Osteoblast (primary cell): ENCODE measurements around the gene PTCD2. TPM values are rescaled to one million over a fixed set of nuclear protein-coding genes. Genes with fewer than 3 reads are reported as not detected.

Experiments
- DNase-seq: peaks from one replicate; pipeline ENCODE4 v3.0.0; 2011; ENCODE audit warnings: low spot score, mixed read lengths; ENCODE audit not compliant: insufficient read length; ENCODE audit errors: missing footprints
- H2AFZ ChIP-seq: 2 replicates; pipeline ENCODE4 v1.6.0; 2011; ENCODE audit warnings: mild to moderate bottlenecking, low read length
- H3K27ac ChIP-seq: 2 replicates; pipeline ENCODE4 v1.5.1; 2011; ENCODE audit warnings: mild to moderate bottlenecking, low read depth, low read length, moderate library complexity
- H3K27me3 ChIP-seq: 2 replicates; pipeline ENCODE4 v1.6.0; 2012; ENCODE audit warnings: mild to moderate bottlenecking, control low read depth, inconsistent platforms, low read length, moderate library complexity; ENCODE audit not compliant: insufficient read depth
- H3K36me3 ChIP-seq: 2 replicates; pipeline ENCODE4 v1.5.1; 2011; ENCODE audit warnings: mild to moderate bottlenecking, low read length, control low read depth, moderate library complexity; ENCODE audit not compliant: insufficient read depth
- H3K4me1 ChIP-seq: 2 replicates; pipeline ENCODE4 v1.5.1; 2011; ENCODE audit warnings: mild to moderate bottlenecking, low read length, control low read depth, moderate library complexity; ENCODE audit not compliant: insufficient read depth
- H3K4me2 ChIP-seq: 2 replicates; pipeline ENCODE4 v1.6.0; 2011; ENCODE audit warnings: mild to moderate bottlenecking, low read length; ENCODE audit not compliant: insufficient read depth
- H3K4me3 ChIP-seq: fragments of 200-600 bp; sonication (generic); 3 replicates; pipeline ENCODE4 v1.5.1; 2012; ENCODE audit warnings: mild to moderate bottlenecking, low read length, inconsistent platforms; ENCODE audit not compliant: insufficient read depth
- H3K79me2 ChIP-seq: 2 replicates; pipeline ENCODE4 v1.6.0; 2012; ENCODE audit warnings: mild to moderate bottlenecking, low read length, control low read depth, inconsistent platforms; ENCODE audit not compliant: insufficient read depth
- H3K9me3 ChIP-seq: 2 replicates; pipeline ENCODE4 v1.5.1; 2011; ENCODE audit warnings: low read depth, low read length, control low read depth
- H4K20me1 ChIP-seq: 2 replicates; pipeline ENCODE4 v1.6.0; 2012; ENCODE audit warnings: mild to moderate bottlenecking, low read length, control low read depth; ENCODE audit not compliant: insufficient read depth
- CTCF ChIP-seq: IDR thresholded peaks from 2 replicates; pipeline ENCODE4 v1.5.1; 2011; ENCODE audit warnings: mild to moderate bottlenecking, low read depth, low read length, moderate library complexity; ENCODE audit errors: extremely low read depth
- total RNA-seq: library from RNA; depleted of rRNA; stranded (reverse); fragments of >200 nt; gene quantifications from 2 replicates; pipeline ENCODE4 v1.2.3, GENCODE V29; 2012

PTCD2 gene
- total RNA-seq, 1 donor: 8.3 TPM

DNA sequence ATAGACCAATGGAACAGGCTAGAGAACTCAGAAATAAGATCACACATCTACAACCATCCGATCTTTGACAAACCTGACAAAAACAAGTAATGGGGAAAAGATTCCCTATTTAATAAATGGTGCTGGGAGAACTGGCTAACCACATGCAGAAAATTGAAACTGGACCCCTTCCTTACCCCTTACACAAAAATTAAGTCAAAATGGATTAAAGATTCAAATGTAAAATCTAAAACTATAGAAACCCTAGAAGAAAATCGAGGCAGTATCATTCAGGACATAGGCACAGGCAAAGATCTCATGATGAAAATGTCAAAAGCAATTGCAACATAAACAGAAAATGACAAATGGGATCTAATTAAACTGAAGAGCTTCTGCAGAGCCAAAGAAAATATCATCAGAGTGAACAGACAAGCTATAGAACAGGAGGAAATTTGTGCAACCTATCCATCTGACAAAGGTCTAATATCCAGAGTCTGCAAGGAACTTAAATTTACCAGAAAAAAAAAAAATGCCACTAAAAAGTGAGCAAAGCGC lies 43.9 kb upstream of the PTCD2 start:
- Histone ChIP-seq H3K27me3 (no peaks in the 10 kb centered on the region), H3K79me2 (peaks cover 29% of the 10 kb centered on the region), H4K20me1 (no peaks in the 10 kb centered on the region), H3K27ac (no peak overlapping the region), H3K36me3 (no peaks in the 10 kb centered on the region), H3K4me1 (peaks cover 9% of the 10 kb centered on the region), H3K9me3 (no peaks in the 10 kb centered on the region), H2AFZ (no peak overlapping the region), H3K4me3 (no peak overlapping the region), H3K4me2 (no peak overlapping the region)
- TF ChIP-seq CTCF: no peak
- DNase-seq: no peak

DNA sequence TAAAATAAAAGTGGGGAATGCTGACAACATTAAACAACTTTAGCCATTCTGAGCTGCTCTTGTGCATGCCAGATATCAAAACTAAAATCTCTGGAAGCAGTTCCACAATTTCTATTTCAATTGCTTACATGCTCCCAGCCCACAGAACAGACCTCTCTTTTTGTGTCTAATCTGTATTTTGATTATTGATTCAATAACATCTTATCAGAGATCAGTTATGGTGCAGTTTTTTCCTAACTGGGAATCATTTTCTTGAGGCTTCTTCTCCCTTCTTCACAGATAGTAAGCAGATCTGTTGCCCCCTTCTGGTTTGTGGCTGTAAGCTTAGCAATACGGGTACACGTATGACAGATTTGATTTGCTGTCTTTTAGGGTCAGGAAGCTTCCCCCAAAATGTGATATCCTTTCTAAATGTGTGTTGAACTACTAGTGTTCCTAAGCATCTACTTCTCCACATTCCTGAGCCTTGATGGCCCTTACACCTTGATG lies 39.5 kb upstream of the PTCD2 start:
- Histone ChIP-seq H3K9me3 (no peaks in the 10 kb centered on the region), H2AFZ (peak overlapping the region; percentile 14), H3K4me1 (peaks cover 29% of the 10 kb centered on the region), H3K79me2 (peaks cover 13% of the 10 kb centered on the region), H3K36me3 (no peaks in the 10 kb centered on the region), H3K27me3 (no peaks in the 10 kb centered on the region), H3K27ac (peak overlapping the region; percentile 74), H3K4me2 (no peak overlapping the region), H4K20me1 (no peaks in the 10 kb centered on the region), H3K4me3 (no peak overlapping the region)
- TF ChIP-seq CTCF: peak; percentile 77
- DNase-seq: peak; percentile 50

DNA sequence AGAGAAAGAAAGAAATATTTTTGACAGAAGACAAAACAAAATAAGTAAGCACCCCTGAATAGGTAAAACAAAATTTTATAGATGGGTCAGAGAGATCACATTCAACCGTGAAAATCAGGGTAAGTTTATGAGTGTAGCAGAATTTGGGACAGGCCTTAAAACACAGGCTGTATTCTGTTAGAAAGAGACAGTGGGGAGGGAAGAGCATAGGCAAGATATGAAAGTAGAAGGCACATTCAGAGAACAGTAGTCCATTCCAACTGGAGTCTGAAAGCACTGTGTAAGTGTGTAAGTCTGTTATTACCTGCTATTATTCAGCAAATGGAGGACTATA lies 38.8 kb upstream of the PTCD2 start:
- no peak for DNase-seq
- peaks cover 5% of the 10 kb centered on the region for H3K79me2 ChIP-seq
- peak overlapping the region; percentile 52 for H3K4me2 ChIP-seq
- peaks cover 29% of the 10 kb centered on the region for H3K4me1 ChIP-seq
- no peak for TF ChIP-seq CTCF
- H3K27ac ChIP-seq: peak overlapping the region; percentile 74
- no peak overlapping the region for H3K4me3 ChIP-seq
- H3K9me3 ChIP-seq: no peaks in the 10 kb centered on the region
- H3K36me3 ChIP-seq: no peaks in the 10 kb centered on the region
- H3K27me3 ChIP-seq: no peaks in the 10 kb centered on the region
- H2AFZ ChIP-seq: no peak overlapping the region
- H4K20me1 ChIP-seq: no peaks in the 10 kb centered on the region

DNA sequence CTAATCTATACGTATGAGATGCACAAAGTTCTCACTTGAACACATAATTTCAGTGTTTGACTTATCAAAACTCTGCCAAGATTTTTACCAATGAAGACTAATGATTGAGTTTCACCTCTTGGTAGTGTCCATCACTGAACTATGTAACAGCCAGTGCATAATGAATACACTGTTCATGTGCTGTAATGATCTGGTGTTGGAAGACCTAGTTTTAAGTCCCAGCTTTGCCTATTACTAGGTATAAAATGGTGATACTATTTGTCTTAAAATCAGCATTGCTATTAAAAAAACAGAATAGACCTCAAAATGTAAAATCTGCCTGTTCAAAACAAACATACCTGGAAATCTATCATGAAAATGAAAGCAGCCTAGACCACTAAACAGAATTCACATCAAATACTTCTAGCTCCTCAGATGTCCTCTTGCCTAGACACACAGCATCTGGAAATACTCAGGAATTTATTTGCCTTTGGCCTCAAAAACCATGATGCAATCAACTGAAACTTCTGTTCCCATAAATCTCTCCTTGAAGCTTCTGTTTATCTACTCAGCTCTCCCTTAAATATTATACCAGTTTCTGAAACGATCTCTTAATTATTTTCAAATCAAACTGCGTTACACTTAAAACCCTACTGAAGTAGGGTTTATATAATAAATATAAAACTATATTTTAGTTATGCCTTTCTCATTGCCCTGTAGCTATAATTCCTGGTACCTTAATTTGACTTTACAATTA lies 38.2 kb upstream of the PTCD2 start:
- H2AFZ ChIP-seq: no peak overlapping the region
- peaks cover 29% of the 10 kb centered on the region for H3K4me1 ChIP-seq
- peaks cover 3% of the 10 kb centered on the region for H3K79me2 ChIP-seq
- no peaks in the 10 kb centered on the region for H3K9me3 ChIP-seq
- peak; percentile 66 for DNase-seq
- no peak overlapping the region for H3K4me3 ChIP-seq
- H3K27me3 ChIP-seq: no peaks in the 10 kb centered on the region
- H3K4me2 ChIP-seq: peak overlapping the region; percentile 52
- no peaks in the 10 kb centered on the region for H4K20me1 ChIP-seq
- TF ChIP-seq CTCF: no peak
- no peaks in the 10 kb centered on the region for H3K36me3 ChIP-seq
- H3K27ac ChIP-seq: peak overlapping the region; percentile 74
